GM15510 (cell line): ENCODE data around the gene EIF3I.
A peak's percentile ranks its signal among the peaks of the same experiment; 100 is the strongest.

ENCODE experiments used
- POLR2A ChIP-seq: IDR thresholded peaks from 3 replicates; pipeline ENCODE4 v1.6.1; 2011; ENCODE audit warnings: borderline replicate concordance; ENCODE audit not compliant: insufficient read length; ENCODE audit errors: extremely low read depth

The EIF3I gene

DNA sequence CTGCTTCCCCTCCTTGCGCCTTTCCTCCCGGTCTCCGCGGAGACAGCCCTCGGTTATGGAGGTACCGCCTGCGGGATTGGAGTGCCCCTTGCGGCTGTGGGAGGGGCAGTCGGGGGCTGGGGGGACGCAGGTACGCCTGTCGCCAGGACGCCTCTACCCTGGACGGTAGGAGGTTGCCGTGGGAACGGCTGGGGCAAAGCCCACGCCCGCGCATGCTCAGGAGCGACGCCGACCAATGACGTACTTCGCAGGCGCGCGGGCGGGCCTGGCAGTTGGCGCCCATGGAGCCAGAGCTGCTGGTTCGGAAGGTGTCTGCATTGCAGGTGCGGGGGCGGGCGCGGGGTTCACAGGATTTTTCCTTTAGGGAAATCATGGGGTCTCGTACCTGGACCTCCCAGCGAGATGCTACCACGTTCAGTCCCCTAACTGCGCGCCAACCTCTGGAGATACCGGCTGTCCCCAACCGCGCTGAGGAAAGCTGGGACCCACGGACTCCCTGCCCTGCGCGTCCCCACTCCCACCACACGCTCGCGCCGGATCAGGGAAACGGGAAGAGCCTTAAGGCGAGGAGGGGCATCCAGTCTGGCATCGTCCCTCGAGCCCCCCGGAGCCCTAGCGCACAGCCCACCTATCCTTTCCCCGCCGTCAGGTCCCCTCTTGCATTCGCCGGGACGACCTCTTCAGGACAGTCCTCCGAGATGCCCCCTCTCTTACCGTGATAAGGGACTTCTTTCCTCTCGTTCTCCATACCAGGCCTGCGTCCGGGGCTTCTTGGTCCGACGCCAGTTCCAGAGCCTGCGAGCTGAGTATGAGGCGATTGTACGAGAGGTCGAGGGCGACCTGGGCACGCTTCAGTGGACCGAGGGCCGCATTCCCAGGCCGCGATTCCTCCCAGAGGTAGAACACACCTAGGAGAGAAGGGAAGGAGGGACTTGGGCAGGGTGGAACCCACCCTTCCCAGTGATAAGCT, 16.5 kb upstream of the EIF3I start, which contains the start of gene IQCC:
IQCC (plus strand) TSS at position 271 of the 970 bp plus-strand sequence; CDS start at position 282, 11 bp downstream.
- peak; percentile 83 for TF ChIP-seq POLR2A

DNA sequence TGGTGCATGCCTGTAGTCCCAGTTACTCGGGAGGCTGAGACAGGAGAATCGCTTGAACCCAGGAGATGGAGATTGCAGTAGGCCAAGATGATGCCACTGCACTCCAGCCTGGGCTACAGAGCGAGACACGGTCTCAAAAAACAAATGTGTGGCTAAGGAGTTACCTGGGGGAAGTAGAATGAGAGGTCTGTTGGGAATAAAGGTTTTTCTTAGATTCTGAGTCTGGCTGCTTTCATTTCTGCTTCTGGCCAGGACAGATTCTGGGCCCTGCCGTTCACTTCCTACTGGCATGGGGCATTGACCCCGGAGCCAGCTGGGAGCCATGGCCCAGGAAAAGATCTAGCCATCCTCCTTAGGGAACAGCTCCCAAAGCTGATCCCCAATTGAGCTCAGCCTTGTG, 13.7 kb upstream of the EIF3I start:
- TF ChIP-seq POLR2A: no peak

DNA sequence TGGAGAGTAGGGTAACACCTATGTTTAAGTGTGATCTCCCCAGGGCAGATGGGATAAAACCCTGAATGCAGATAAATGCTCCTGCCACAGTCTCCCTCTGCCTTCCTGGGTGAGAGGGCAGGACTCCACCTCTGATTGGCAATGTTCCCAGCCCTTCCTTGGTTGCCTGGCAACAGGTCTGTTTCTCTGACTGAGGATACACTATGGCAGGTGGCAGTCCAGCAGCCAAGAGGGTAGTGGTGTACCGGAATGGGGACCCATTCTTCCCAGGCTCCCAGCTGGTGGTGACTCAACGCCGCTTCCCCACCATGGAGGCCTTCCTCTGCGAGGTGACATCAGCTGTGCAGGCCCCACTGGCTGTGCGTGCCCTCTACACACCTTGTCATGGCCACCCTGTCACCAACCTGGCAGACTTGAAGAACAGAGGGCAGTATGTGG, 13.3 kb upstream of the EIF3I start, which contains the start of gene DCDC2B:
DCDC2B (plus strand) TSS at position 199 of the 438 bp plus-strand sequence; CDS start at position 204, 5 bp downstream.
- no peak for TF ChIP-seq POLR2A

DNA sequence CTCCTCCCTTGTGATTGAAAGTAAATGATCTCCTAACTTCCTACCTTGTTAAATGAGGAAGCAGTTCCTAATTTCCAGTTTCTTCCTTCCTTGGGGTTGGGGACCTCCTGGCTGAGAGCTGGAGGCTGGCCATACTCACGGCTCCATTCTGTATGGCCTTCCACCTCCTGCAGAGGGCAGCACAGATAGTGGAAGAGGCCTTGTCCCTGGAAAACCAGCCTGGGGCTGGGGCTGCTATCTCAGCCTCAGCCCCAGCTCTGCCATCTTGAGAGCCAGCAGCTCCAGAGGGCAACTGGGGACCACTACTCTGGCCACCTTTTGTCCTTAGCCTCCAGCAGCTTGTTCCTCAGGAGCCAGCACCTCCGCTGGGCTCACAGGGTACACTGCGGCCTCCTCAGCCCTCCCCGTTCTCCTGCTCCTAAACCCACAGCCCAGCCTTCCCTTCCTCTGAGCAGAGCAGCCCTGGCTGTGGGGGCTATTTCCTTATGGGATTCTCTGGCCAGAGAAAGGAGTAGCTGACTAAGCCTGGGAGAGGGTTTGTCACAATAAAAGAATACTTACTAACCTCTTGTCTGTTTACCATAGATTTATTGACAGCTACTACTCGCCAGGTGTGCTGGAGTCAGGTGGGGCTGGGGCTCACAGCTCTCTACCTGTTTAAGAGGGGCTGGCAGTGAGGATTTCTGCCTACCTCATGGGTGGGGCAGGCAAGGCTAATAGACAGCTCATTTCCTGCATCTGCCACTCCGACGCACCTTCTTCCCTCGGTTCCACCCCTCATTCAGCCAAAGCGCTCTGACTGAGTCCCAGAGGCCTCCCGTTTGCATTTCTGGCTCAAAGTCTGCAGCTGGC, 6.4 kb upstream of the EIF3I start:
- TF ChIP-seq POLR2A: no peak

DNA sequence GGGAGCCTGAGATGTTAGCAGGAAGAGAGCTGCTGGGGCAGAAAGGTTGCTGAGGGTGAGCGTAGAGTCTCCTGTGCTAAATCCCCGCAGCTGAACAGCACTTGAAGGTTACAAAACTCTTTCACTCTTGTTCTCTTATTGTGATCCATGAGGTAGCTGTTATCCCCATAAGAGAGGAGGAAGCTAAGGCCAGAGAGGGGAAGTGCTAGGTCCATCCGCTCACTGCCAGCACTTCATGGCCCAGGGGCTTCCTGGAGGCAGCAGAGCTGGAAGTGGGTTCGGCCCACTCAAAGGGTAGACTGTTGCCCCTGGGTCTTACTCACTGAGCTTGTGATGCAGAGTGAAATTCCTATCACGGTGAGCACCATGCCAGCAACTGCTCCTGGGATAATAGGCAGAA, 5.6 kb upstream of the EIF3I start:
- TF ChIP-seq POLR2A: no peak

DNA sequence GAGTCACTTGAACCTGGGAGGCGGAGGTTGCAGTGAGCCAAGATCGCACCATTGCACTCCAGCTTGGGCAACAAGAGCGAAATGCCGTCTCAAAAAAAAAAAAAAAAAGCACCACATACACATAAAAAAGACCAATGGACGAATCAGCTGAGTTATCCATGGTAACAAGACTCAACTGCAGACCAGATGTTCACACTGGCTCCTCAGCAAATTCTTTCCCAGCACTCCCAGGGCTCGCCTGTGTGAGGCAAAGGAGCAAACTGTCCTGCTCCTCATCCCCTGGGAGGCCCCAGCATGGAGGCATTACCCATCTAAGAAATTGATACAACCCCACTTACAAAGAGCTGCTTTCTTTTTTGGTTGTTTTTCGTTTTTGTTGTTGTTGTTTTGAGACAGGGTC, 3.2 kb upstream of the EIF3I start:
- no peak for TF ChIP-seq POLR2A

DNA sequence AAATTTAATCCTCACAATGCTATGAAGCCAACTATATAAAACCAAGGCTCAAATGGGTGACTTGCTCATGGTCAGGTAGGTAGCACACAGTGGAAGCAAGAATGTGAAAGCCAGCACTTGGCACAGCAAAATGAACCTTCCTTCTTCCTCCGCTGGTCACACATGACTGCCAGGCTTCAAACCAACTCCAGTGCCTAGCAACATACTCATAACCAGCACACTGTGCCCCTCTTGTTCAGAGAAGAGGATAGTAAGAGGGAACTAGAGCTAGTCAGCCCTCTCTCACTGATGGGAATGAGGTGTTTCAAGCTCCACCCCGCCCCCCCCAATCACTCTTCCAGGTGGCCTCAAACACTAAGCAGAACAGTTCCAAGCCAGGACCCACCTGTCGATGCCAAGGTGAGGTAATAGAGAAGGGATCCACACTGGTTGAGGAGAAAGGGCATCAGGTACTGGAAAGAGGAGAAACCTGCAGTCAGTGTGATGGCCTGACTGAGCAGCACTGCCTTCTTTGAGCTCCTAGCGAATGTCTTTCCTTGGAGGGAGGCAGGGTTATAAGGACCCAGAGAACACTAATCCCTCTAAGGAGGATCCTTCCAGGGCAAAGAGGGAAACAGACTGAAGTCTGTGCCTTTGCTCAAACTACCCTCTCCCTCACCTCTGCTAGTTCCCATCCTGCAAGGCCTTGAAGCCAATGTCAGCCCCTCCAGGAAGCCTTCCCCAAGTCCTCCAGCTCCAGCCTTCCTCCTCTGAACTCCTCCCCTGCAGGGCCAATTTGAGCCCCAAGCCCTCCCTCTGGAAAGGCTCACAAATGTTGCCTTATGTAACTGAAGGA, 1.2 kb upstream of the EIF3I start:
- TF ChIP-seq POLR2A: no peak

DNA sequence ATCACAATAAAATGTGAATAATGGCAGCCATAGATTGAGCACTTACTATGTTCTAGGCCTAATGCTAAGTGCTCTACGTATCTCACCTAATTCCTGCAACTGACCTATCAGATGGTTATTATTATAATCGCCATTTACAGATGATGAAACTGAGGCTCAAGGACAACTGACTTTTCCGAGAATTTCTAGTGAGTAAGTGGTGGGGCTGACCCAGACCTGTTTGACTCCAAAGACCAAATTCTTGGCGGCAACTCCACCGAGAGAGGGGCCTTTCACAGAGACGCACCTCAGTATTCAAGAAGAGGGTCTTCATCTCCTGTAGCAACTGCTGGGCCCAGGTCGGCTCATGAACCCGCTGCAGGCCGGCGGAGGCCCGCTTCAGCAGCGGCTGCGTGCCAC, 627 bp upstream of the EIF3I start:
- no peak for TF ChIP-seq POLR2A

DNA sequence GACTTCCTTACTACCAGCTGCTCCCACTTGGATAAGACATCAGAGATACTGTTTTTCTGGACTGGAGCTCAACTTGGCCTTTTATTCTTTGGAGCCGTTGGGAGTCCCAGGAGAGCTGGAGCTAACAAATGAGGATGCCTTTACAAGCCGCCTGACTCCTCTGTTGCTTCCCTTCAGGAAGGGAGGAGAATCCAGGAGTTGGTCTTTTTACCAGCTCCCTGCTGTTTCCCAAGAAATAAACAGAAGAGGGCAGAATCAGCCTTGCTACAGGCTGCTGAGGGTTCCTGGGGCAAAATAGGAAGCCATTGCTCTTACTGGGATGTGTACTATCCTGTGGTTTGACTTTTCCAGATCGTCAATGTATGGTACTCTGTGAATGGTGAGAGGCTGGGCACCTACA, 1.5 kb downstream of the EIF3I start:
- TF ChIP-seq POLR2A: no peak

DNA sequence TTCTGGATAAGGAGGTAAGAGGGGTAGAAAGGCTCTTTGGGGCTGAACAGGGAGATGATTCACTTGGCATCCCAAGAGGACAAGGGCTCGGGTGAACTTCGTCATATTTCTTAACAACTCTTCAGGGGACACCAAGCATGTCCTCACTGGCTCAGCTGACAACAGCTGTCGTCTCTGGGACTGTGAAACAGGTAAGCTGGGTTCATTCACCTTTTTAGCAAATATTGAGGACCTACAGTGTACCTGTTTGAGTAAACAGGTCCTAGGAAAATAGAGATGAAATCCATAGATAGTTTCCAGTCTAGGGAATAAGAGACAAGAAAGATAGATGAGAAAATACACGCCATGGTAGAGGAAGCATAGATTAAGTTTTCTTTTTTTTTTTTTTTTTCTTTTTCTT, 2.1 kb downstream of the EIF3I start:
- no peak for TF ChIP-seq POLR2A

DNA sequence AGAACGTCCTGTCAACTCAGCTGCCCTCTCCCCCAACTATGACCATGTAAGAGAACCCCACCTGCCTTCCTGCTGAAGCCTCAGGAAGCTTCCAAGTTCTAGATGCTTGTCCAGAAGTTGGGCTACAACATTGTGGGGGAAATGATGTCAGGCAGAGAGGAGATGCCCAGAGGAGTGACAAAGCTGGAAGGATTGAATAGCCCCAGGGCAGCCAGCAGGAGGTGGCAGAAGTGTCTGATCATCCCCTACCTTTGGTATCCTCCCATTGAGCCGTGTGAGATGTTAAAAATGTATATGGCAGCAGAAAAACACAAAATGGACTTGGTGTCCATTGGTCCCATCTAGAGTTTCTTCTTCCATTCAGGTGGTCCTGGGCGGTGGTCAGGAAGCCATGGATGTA, 6.6 kb downstream of the EIF3I start:
- no peak for TF ChIP-seq POLR2A

DNA sequence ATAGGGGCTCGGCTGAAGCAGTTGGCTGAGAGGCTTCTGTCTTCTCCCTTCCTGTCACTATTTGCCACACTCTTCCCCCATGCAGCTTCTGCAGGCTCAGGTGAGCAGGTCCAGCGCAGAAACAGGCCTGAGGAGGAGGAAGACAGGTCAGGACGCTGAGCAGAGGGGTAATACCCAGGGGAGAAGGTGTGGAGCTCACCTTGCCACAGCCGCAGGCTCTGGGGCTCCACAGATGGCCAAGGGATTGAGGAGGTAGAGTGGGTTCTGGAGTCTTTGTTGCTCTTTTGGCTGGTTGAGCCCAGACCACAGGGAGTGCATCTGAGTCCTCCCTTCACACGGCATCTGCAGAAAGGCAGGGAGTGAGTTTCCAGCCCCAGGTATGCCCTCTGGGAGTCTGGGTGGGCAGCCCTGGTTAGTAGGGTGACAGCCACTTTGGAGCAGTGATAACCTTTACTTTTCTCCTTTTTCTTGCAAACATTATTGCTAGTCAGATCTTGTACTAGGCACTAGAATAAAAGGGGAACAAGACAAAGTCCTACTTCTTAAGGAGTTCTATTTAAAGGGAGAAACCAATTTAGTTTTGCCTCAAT, 9.7 kb downstream of the EIF3I start:
- no peak for TF ChIP-seq POLR2A

DNA sequence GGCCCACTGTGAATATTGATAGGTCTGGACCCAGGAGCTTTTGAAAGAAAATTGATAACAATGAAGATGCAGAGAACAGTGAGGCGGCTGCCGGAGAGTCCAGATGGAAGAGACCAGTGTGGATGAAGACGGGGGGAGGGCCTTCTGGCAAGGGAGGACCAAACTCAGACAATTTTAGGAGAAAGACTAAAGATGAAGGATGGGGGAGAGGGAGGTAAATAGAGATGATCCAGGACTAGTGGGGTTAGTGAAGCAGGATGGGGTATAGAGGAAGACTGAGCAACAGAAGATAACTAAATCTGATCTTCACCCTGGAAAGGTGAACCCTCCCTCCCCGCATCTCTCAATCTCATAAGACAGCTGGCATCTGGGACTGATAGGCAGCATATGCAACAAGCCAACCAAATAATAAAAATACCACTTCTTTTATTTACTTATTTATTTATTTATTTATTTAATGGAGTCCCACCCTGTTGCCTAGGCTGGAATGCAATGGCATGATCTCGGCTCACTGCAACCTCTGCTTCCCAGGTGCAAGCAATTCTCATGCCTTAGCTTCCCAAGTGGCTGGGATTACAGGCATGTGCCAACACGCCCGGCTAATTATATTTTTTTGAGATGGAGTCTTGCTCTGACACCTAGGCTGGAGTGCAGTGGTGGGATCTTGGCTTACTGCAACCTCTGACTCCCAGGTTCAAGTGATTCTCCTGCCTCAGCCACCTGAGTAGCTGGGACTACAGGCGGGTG, 10.5 kb downstream of the EIF3I start:
- TF ChIP-seq POLR2A: no peak
